Ammon's horn (tissue), 1 donor: ENCODE data around the gene RPS6KL1.

Experiments used
- DNase-seq: peaks from one replicate; pipeline ENCODE4 v3.0.0-alpha.2; 2016; ENCODE audit warnings: low spot score

RPS6KL1 gene

GRCh38 chr14:74855021-74855420 lies 68.0 kb downstream of the RPS6KL1 start:
- DNase-seq = no peak
